Mammary epithelial cell (primary cell): ENCODE measurements around the gene HDAC5.

Experiments used
- CTCF ChIP-seq, 2 donors: IDR thresholded peaks in 1 of 2; conservative IDR thresholded peaks in 1 of 2; 2 replicates each; pipeline ENCODE4 v1.5.1; 2011 to 2012; ENCODE audit warnings: inconsistent platforms in 2 of 2, low read length in 2 of 2, mild to moderate bottlenecking in 2 of 2, control low read depth in 1 of 2, low read depth in 1 of 2; ENCODE audit not compliant: insufficient read depth in 1 of 2; ENCODE audit errors: extremely low read depth in 1 of 2
- EZH2 ChIP-seq: IDR thresholded peaks from 2 replicates; pipeline ENCODE4 v1.6.1; 2012; ENCODE audit warnings: low read length, inconsistent platforms, borderline replicate concordance

GRCh38 chr17:44122816-44123355 lies 555 bp downstream of the HDAC5 start:
- TF ChIP-seq CTCF (conservative IDR thresholded peaks at IDR 0.05 in 1 of 2, IDR thresholded peaks at IDR 0.05 in 1 of 2; ENCODE audit: extremely low read depth in 1 of 2, insufficient read depth in 1 of 2, low read depth in 1 of 2, low read length in 2 of 2) (no peak), EZH2 (no peak)
